GM12878 (cell line): ENCODE data around the gene SPEG. TPM values are rescaled to one million over a fixed set of nuclear protein-coding genes. Genes with fewer than 3 reads are reported as not detected.
A peak's percentile ranks its signal among the peaks of the same experiment; 100 is the strongest.

Experiments
- ATAC-seq: fragments of 200-7000 bp; cut with Tn5 transposase; 3 replicates; pipeline ENCODE4 v1.9.1; 2020; ENCODE audit warnings: mild to moderate bottlenecking, moderate library complexity
- BruUV-seq: library from RNA; stranded (reverse); fragments of 400-500 nt; replicated peaks from 2 replicates; lab custom pipeline; 2021; lab: Mats Ljungman, UMichigan
- CTCF ChIA-PET: fragments of 300-600 bp; sonication (Branson Sonifier 250); formaldehyde crosslinking; extraction: SDS; loops from one replicate; lab custom pipeline; 2021; ENCODE audit warnings: inconsistent platforms; lab: Yijun Ruan, JAX
- POLR2A ChIA-PET: fragments of 350-600 bp; formaldehyde crosslinking; extraction: SDS; loops from one replicate; lab custom pipeline; 2021; ENCODE audit warnings: inconsistent platforms; lab: Charles Lee
- RAD21 ChIA-PET: fragments of 300-600 bp; sonication (Branson Sonifier 250); formaldehyde crosslinking; loops from one replicate; lab custom pipeline; 2023; ENCODE audit warnings: antibody characterized with exemption; ENCODE audit not compliant: unreplicated experiment; lab: Charles Lee
- SMC1A ChIA-PET: fragments of 300-600 bp; sonication (Branson Sonifier 250); formaldehyde crosslinking; loops from one replicate; lab custom pipeline; 2023; ENCODE audit not compliant: unreplicated experiment, uncharacterized antibody; lab: Charles Lee
- DNase-seq: peaks from one replicate; pipeline ENCODE4 v3.0.0-alpha.2; 2011; ENCODE audit warnings: low read depth, low spot score
- FAIRE-seq: peaks from 3 replicates; lab custom pipeline; 2011; peaks lifted over from hg19 to GRCh38; lab: Jason Lieb, UNC
- H2AFZ ChIP-seq: 2 replicates; pipeline ENCODE4 v1.6.0; 2011; ENCODE audit warnings: low read depth, low read length, control low read depth; ENCODE audit not compliant: control insufficient read depth
- H3K27ac ChIP-seq: 2 replicates; pipeline ENCODE4 v1.5.1; 2011; ENCODE audit warnings: control low read depth; ENCODE audit not compliant: control insufficient read depth, insufficient read depth
- H3K27me3 ChIP-seq, 2 experiments: replicated peaks in 1 of 2; 2 replicates each; pipeline versions ENCODE4 v1.6.0 to v1.6.1; 2011; ENCODE audit warnings: low read length in 1 of 2; ENCODE audit not compliant: control insufficient read depth in 2 of 2, insufficient read depth in 2 of 2
- H3K36me3 ChIP-seq, 2 experiments: 2 replicates each; pipeline ENCODE4 v1.5.1; 2011; ENCODE audit warnings: low read length in 1 of 2; ENCODE audit not compliant: control insufficient read depth in 2 of 2, insufficient read depth in 2 of 2
- H3K4me1 ChIP-seq: 2 replicates; pipeline ENCODE4 v1.6.1; 2011; ENCODE audit warnings: mild to moderate bottlenecking, low read length, moderate library complexity, mixed read lengths; ENCODE audit not compliant: control insufficient read depth, insufficient read depth
- H3K4me2 ChIP-seq: 2 replicates; pipeline ENCODE4 v1.6.0; 2011; ENCODE audit warnings: control low read depth; ENCODE audit not compliant: control insufficient read depth, insufficient read depth
- H3K4me3 ChIP-seq: fragments of 200-600 bp; sonication (generic); 2 replicates; pipeline ENCODE4 v1.5.1; 2016
- H3K79me2 ChIP-seq: 2 replicates; pipeline ENCODE4 v1.6.0; 2011; ENCODE audit warnings: low read length; ENCODE audit not compliant: control insufficient read depth, insufficient read depth
- H3K9ac ChIP-seq: 2 replicates; pipeline ENCODE4 v1.8.0; 2011; ENCODE audit warnings: low read length, control low read depth, mixed read lengths; ENCODE audit not compliant: control insufficient read depth, insufficient read depth
- H3K9me3 ChIP-seq: replicated peaks from 3 replicates; pipeline ENCODE4 v1.5.1; 2011; ENCODE audit warnings: mild to moderate bottlenecking, low read length; ENCODE audit not compliant: control insufficient read depth, insufficient read depth
- H4K20me1 ChIP-seq: 2 replicates; pipeline ENCODE4 v1.6.0; 2011; ENCODE audit not compliant: control insufficient read depth, insufficient read depth
- BCL11A ChIP-seq: IDR thresholded peaks from 2 replicates; pipeline ENCODE4 v1.6.1; 2011; ENCODE audit warnings: low read depth, low read length
- ESRRA ChIP-seq: IDR thresholded peaks from 2 replicates; pipeline ENCODE4 v1.6.1; 2012; ENCODE audit warnings: mild to moderate bottlenecking, low read length, improper control_type of control experiment
- NR2C2 ChIP-seq: IDR thresholded peaks from 2 replicates; pipeline ENCODE4 v1.6.1; 2011; ENCODE audit warnings: borderline replicate concordance, low read depth; ENCODE audit not compliant: control insufficient read depth, insufficient read length
- RAD21 ChIP-seq: IDR thresholded peaks from 2 replicates; pipeline ENCODE4 v1.6.1; 2011; ENCODE audit warnings: mild to moderate bottlenecking, low read depth, low read length, moderate library complexity; ENCODE audit not compliant: insufficient read depth
- SMC3 ChIP-seq: IDR thresholded peaks from 2 replicates; pipeline ENCODE4 v1.6.1; 2011; ENCODE audit warnings: low read length, improper control_type of control experiment, borderline replicate concordance
- YY1 ChIP-seq: IDR thresholded peaks from 2 replicates; pipeline ENCODE4 v1.6.1; 2011; ENCODE audit warnings: low read depth, mild to moderate bottlenecking, low read length
- WGBS: methylation state at CpG from one replicate; pipeline ENCODE4 v1.1.6; 2016; ENCODE audit warnings: low lambda C conversion rate; ENCODE audit not compliant: insufficient replicate concordance, insufficient coverage; ENCODE audit errors: missing lambda C conversion rate; 5-methylcytosine and 5-hydroxymethylcytosine counted together
- in situ Hi-C: fragments of 300-500 bp; cut with MboI; formaldehyde crosslinking; loops from 9 replicates; pipeline ENCODE4 v1.14.3; 2018; ENCODE audit warnings: mixed read lengths
- intact Hi-C: fragments of 100-400 bp; cut with micrococcal nuclease; formaldehyde crosslinking; loops from one replicate; pipeline ENCODE4 v1.14.2; 2022; ENCODE audit not compliant: unreplicated experiment
- polyA plus RNA-seq, 11 experiments: library from polyadenylated mRNA; depleted of rRNA in 4 of 11; unstranded in 6 of 11; stranded (reverse) in 5 of 11; fragments of >200 nt; fragmentation: Nextera tagmentation in 4 of 11; fragmentation: Illumina TruSeq in 1 of 11; extraction: Ambion mirVana in 4 of 11; extraction: Trizol in 1 of 11; gene quantifications; 1 replicate in 1 of 11; 2 replicates in 10 of 11; pipeline versions ENCODE4 v1.2.1 to v1.2.3, GENCODE V29; 2011 to 2016; ENCODE audit warnings: inconsistent platforms in 2 of 11, missing spikeins in 2 of 11, low read depth in 1 of 11
- total RNA-seq, 4 experiments: library from RNA; depleted of rRNA in 3 of 4; stranded (reverse); fragments of >200 nt in 3 of 4; fragmentation: Illumina TruSeq in 1 of 4; extraction: Trizol in 1 of 4; gene quantifications; 2 replicates each; pipeline versions ENCODE4 v1.2.1 to v1.2.3, GENCODE V29; 2013 to 2021
- TF ChIP-seq, protein P1 (sequence below): fragments of 450-650 bp; IDR thresholded peaks from 2 replicates; pipeline ENCODE4 v1.6.1; 2017; ENCODE audit warnings: borderline replicate concordance
- TF ChIP-seq, protein P2 (sequence below), 3 experiments: IDR thresholded peaks in 2 of 3; conservative IDR thresholded peaks in 1 of 3; 2 replicates each; pipeline ENCODE4 v1.5.1; 2011; ENCODE audit warnings: low read depth in 3 of 3, low read length in 3 of 3, mild to moderate bottlenecking in 3 of 3, control low read depth in 2 of 3, moderate library complexity in 2 of 3, inconsistent platforms in 1 of 3, mixed read lengths in 1 of 3; ENCODE audit not compliant: control insufficient read depth in 2 of 3, insufficient read depth in 1 of 3; ENCODE audit errors: extremely low read depth in 1 of 3

The SPEG gene
- total and polyA plus RNA-seq, 10 of the 15 experiments (the other 5 are each of a cell fraction or from before 2014, with no cell fraction given) = 0.03 to 0.28 TPM; not detected in 8

DNA sequence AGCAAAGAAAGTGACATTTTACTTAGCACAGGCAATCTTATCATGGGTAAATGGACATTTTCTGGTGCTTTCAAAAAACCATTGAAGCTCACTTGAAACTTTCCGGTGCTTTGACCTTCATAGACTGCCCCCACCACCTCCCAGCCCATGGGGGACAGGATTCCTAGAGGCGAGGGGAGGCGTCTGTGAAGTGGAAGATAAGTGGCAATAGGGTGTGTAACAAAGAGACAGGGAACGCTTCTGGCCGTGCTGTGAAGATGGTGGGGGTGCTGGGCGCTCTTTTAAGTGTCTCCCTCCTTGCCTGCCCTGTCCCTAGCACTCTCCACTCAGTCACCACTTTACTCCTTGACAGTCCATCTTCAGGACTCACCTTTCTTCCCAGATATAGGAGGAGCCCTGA is 40.6 kb downstream of the SPEG start (continued):
- no peak for TF ChIP-seq BCL11A
- TF ChIP-seq ESRRA = no peak
- no peak for TF ChIP-seq NR2C2
- TF ChIP-seq, all 136 proteins: peak for 0

GRCh38 chr2:219475697-219476651 is 41.3 kb downstream of the SPEG start:
- in situ Hi-C loops = no loop called here
- no peak for DNase-seq
- no peak for FAIRE-seq
- Histone ChIP-seq H3K27ac (no peak overlapping the region), H3K9me3 (no peaks in the 10 kb centered on the region), H3K36me3 (no peaks in the 10 kb centered on the region), H4K20me1 (no peaks in the 10 kb centered on the region), H3K9ac (no peak overlapping the region), H2AFZ (no peak overlapping the region), H3K79me2 (no peaks in the 10 kb centered on the region), H3K27me3 (no peaks in the 10 kb centered on the region; a peak in 2 of 4 replicates), H3K4me1 (no peaks in the 10 kb centered on the region), H3K4me3 (no peak overlapping the region), H3K4me2 (no peak overlapping the region)
- ChIA-PET POLR2A (no interaction called here), RAD21 (interaction anchor here (2.0 kb wide), 1 partner anchor 54 kb away, joined by 7 read pairs; no protein-coding TSS in a partner anchor), SMC1A (interaction anchor here (0.6 kb wide), 1 partner anchor 203 kb away, joined by 3 read pairs; no protein-coding TSS in a partner anchor), CTCF (interaction anchor here (0.8 to 4.0 kb wide), 5 partner anchors 12 to 239 kb away, joined by 3 to 25 read pairs (median 4); no protein-coding TSS in a partner anchor)
- peak; percentile 87 for ATAC-seq
- 13% methylated on average over 12 of the region's 14 CpGs for WGBS
- intact Hi-C loops = loop anchor here (10.0 kb wide), 1 partner anchor 159 kb away; no protein-coding TSS in a partner anchor
- TF ChIP-seq, protein P1, sequence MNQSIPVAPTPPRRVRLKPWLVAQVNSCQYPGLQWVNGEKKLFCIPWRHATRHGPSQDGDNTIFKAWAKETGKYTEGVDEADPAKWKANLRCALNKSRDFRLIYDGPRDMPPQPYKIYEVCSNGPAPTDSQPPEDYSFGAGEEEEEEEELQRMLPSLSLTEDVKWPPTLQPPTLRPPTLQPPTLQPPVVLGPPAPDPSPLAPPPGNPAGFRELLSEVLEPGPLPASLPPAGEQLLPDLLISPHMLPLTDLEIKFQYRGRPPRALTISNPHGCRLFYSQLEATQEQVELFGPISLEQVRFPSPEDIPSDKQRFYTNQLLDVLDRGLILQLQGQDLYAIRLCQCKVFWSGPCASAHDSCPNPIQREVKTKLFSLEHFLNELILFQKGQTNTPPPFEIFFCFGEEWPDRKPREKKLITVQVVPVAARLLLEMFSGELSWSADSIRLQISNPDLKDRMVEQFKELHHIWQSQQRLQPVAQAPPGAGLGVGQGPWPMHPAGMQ = no peak
- TF ChIP-seq SMC3 = peak; percentile 59
- 0 out of 2 replicates have a peak, but pooled peaks have one; percentile 12 for TF ChIP-seq YY1
- TF ChIP-seq, protein P2, sequence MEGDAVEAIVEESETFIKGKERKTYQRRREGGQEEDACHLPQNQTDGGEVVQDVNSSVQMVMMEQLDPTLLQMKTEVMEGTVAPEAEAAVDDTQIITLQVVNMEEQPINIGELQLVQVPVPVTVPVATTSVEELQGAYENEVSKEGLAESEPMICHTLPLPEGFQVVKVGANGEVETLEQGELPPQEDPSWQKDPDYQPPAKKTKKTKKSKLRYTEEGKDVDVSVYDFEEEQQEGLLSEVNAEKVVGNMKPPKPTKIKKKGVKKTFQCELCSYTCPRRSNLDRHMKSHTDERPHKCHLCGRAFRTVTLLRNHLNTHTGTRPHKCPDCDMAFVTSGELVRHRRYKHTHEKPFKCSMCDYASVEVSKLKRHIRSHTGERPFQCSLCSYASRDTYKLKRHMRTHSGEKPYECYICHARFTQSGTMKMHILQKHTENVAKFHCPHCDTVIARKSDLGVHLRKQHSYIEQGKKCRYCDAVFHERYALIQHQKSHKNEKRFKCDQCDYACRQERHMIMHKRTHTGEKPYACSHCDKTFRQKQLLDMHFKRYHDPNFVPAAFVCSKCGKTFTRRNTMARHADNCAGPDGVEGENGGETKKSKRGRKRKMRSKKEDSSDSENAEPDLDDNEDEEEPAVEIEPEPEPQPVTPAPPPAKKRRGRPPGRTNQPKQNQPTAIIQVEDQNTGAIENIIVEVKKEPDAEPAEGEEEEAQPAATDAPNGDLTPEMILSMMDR (IDR thresholded peaks at IDR 0.05 in 2 of 3, conservative IDR thresholded peaks at IDR 0.05 in 1 of 3; ENCODE audit: control insufficient read depth in 2 of 3, extremely low read depth in 1 of 3, insufficient read depth in 1 of 3, low read depth in 3 of 3, low read length in 3 of 3) = peak; percentile 63 to 75 (median 74)
- TF ChIP-seq RAD21 = peak; percentile 54
- no TSS peak for BruUV-seq
